Activated effector memory CD4-positive, alpha-beta T cell treated with Interleukin-2 at 50 U/mL for 16 hours (primary cell): Measurements from ENCODE around the gene OARD1.
"Not testable (repeated sequence)": the region's sequence is repeated elsewhere in the genome, so short reads cannot be mapped to it uniquely, and the experiment has no call there.

Experiments used
- DNase-seq: peaks from one replicate; pipeline ENCODE4 v3.0.0-alpha.2; 2020

Gene OARD1, protein sequence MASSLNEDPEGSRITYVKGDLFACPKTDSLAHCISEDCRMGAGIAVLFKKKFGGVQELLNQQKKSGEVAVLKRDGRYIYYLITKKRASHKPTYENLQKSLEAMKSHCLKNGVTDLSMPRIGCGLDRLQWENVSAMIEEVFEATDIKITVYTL

DNA sequence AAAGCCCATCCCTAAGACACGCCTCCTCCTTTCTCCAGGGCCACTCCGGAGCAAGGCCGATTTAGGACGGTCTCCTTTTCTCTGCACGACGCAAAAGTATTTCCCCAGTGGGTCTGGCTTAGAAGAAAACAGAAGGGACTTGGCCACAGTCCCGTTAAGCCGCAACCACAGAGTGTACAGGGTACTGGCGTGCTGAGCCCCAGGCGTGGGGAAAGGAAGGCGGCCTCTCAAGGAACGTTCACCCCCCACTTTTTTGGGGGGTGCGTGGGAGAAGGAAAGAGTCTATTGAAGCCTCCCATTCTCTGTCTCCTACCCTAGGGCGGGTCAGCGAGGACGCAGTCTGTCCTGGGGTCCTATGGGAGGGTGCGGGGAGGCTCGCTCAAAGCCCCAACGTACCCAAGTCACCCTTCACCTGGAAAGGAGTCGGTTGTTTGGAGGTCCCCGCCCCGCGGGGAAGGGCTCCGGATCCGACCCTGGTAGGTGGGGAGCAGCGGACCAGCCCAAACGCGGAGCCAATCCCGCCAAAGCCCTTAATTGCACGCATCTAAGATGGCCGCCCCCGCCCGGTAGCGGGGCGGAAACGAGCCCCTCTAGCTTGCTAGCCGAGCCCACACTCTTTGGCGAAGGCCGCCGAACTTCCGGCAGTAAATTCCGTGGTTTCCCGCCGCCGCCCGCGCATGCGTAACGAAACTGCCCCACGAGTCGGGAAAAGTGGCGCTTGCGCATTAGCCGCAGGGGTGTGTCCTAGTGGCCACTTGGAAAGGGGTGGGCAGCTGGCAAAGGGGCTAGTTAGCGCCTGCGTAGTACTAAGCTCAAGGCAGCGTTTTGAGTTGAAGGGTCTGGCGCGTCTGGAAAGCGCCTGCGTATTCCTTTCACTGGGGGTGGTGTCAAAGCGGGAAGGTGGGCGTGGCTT is at the start of gene OARD1:
Gene OARD1 (minus strand): TSS at position 434 of the 913 bp plus-strand sequence. CDS start 722 bp downstream, outside the sequence.
- peak; percentile 100 for DNase-seq

DNA sequence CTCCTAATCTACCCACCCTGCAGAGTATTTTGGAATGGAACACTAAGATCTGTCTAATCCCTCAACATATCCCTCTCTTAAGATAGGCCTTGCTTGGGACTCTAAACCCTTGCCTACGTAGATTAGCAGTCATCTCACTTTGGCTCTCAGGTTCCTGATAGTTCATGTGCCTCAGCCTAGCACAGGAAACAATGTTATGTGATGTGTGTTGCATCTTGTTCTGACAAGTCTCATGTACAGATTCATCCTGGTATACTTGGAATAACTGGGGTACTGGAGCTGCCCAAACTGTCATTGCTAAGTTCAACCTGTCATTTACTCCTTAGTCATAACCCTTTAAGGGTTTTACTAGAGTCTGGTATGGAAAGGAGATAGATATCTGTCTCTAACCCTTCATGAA is 47.9 kb upstream of the OARD1 start:
- no peak for DNase-seq

DNA sequence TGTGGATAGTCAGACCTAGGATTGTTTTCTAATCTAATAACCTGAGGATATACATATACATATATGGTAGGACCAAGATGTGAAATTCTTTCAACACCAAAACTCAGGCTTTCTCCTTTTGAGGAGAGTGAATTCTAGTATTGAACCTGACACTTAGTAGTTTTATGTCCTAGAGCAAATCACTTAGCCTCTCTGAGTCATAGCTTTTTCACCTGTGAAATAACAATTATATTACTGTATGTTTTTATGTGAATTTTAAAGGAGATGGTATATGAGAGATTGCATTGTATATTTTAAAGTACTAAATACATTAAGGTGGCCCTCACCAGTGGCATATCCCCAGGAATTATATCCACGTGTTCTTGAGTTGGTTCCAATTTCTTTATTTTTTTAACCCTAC is 47.4 kb upstream of the OARD1 start:
- DNase-seq: no peak

DNA sequence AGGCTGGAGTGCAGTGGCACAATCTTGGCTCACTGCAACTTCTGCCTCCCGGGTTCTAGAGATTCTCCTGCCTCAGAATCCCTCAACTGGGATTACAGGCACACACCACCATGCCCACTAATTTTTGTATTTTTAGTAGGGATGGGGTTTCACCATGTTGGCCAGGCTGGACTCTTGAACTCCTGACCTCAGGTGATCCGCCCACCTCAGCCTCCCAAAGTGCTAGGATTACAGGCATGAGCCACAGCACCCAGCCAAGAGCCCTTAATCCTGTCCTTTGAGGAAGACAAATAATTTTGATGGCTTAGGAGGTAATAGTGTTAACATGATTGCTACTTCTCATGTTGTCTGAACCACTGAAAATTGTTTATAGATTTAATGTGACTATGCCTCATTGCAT is 42.9 kb upstream of the OARD1 start:
- not testable (repeated sequence) for DNase-seq

DNA sequence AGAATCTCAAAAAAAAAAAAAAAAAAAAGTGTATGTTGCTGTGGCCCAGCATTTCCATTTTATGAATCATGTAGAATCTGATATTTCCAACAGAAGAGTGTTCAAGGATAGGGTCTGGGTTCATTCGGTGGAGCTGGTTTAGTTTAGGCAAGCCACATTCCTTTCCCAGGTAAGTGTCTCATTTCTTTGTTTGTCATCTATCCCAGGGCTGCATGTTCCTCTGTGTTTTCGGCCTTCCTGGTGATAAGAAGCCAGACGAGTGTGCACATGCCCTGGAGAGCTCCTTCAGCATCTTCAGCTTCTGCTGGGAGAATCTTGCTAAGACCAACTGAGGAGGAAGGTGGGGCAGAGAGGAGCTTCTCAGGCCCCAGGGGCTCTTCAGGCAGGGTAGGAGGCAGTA is 38.9 kb upstream of the OARD1 start:
- no peak for DNase-seq

DNA sequence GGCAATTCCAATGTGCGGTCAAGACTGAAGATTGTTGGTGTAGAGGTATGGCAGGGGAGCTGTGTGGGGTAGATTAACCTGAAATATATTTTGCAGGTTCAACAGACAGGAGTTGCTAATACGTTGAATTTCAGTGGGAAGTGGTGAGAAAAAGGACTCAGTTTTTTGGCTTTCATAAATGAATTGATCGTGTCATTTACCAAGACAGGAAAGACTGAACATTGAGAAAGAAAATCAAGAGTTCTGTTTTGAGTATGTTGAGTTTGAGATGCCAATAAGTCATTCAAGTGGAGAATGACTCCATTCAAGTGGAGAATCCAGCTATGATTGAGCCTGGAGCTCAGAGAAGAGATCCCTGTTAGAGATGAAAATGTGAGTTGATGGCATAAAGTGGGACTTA is 31.7 kb upstream of the OARD1 start:
- DNase-seq: no peak

DNA sequence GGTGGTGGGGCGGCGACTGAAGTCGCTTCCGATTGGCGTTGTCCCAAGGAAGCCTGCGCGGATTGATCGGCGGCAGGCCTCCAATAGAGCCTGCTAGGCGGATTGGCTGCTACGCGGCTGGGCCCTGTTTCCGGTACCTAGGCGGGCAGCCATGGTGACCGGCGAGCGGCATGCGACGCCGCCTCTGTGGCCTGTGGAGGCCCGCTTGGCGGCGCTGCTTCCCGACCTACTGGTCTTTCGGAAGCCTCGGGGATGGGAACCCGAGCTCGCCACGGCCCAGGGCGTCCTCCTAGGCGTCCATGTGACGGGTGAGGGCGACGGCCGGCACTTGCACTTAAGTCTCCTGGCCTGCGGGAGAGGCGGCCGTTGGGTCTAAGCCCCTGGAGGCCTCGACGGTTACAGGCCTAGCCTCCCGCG is 28.7 kb upstream of the OARD1 start:
- DNase-seq: peak; percentile 15

DNA sequence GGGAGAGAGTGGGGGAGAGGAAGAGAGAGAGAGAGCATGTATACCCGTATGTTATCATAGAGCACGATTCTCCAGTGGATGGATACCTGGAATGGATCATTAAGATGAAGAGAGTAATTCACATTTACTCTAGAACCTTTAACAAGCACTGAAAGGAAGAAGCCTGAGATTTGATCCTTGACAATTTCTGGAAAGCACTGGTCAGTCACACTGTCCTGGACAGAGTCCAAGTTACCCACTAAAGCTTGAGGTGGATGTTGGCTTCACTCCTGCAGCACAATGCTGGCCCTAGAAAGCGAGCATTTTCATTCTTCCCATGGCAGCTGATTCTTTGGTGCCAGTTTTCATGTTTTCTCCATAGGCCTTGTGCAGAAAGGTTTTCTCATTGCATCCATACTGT is 26.2 kb upstream of the OARD1 start:
- no peak for DNase-seq

DNA sequence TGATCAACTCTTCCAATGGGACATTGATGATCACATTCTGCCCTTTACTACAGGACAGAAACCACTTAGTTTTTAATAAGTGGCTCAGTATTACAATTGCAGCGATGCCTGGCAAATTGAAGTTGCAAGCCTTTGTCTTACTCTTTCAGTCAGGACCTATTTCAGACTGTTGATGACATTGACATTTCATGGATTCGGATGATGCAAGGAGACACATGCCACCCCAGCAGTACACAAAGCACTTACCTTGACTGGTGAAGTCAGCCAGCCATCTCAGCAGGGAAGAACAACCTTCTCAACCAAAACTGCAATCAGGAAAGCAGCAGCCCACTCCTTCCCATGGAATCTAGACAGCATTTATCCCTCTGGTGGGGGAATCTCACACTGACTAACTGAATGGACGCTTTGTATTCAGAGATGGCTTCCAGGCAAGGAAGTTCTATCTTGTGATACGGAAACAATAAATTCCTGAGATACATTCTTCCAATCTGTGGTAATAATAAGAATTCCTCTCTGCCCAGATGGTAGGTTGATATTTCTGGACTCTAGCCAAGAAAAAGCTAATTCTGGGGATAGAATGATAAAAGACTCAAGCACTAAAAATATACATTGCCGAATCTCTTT is 25.4 kb upstream of the OARD1 start:
- no peak for DNase-seq

DNA sequence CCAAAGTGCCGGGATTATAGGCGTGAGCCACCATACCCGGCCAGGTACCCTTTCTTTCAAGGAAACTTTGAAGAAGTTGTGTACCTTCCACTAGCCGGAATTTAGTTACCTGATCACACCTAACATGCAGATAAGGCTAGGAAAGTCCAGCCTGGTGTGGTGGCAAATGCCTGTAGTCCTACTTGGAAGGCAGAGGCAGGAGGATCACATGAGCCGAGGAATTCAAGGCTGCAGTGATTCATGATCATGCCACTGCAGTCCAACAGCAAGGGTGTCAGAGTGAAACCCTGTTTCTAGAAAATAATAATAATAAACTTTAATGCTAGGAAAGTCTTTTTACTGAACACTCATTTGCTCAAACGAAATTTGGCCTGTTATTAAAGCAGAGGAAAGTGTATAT is 21.6 kb upstream of the OARD1 start:
- DNase-seq: no peak

DNA sequence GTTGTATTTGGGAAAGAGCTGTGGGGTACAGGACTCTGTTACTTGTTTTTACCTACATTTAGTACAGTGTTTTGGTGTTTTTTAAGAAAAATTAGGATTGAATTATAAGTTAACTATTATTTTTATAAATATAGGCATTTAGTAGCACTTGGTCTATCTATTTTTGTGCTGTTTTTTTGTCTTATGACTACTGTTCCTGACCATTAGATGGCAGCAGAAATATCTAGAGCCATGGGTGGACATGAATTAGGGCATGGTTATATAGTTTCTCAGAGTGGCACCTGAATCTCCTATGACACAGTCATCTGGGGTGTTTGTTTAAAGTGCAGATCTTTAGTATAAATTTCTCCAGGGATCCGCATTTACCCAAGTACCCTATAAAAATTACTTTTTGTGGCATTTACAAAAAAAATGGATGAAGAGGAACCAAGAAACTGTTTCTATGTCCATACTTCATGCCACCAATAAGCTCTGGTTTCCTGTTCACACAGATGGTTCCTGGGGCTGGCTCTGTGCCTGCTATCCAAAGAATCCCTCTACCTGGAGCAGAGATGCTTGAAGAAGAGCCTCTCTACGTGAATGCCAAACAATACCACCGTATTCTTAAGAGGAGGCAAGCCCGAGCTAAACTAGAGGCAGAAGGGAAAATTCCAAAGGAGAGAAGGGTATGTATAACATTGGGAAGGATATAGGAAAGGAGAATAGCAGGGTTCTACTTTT is 20.4 kb upstream of the OARD1 start:
- no peak for DNase-seq

DNA sequence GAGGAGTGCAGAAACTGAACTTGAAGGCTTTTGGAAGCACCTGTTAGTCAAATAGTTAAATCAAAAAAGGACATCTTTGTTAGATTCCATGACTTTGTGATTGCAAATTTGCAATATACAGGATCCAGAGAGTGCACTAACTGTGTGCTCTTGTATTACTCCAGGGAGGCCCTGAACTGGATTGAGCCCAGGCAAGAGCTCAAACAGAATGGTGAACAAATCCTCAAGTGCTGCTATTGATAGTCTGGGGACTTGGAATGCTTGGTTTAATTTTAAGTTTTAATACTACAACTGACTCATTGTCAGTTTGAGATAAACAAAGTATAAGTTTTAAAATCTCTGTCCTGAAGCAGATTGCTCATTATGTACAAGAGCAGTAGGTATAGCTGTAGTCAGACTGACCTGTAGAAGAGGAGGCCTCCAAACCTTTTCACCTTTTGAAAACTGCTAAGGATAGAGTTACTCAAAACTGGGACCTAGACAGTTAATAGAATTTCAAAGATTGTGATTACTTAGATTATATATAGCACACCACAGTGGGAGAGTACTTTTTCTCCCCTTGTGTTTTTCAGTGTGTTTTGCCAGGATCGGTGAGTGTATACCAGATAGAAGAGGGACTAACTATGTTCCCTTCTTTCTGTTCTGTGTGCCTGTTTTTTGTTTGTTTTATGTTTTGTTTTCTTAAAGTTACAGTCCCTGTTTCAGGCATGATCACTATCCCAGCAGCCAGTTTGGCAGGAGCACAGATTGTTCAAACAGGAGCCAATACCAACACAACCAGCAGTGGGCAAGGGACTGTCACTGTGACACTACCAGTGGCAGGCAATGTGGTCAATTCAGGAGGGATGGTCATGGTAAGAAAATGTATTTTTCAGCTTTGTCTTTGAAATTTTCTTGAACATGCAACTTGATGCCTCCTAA is 18.9 kb upstream of the OARD1 start:
- no peak for DNase-seq

DNA sequence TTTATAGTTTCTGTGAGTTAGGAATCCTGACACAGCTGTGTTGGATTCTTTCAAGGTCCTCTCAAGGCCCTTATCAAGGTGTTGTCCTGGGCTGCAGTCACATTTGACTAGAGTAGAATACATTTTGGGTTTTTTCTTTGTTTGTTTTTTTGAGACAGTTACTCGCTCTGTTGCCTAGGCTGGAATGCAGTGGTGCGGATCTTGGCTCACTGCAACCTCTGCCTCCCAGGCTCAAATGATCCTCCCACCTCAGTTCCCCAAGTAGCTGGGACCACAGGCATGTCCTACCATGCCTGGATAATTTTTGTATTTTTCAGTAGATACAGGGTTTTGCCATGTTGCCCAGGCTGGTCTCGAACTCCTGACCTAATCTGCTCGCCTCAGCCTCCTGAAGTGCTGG is 16.3 kb upstream of the OARD1 start:
- DNase-seq: no peak

DNA sequence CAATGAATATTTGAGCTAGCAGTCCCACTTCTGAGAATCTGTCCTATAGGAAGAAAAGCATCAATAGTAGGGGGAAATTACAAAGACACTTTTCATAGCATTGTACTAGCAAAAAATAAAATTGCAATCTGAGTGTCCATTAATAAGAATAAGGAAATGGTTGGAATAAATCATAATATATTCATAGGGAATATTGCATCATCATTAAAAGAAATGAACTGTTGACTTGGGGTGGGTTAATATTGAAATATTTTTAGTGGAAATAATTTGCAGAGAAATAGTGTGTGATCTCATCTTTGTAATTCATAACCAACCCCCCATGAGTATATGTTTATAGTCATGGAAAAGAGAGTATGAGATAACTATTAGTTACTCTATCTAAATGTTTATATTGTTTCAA is 13.0 kb upstream of the OARD1 start:
- no peak for DNase-seq

DNA sequence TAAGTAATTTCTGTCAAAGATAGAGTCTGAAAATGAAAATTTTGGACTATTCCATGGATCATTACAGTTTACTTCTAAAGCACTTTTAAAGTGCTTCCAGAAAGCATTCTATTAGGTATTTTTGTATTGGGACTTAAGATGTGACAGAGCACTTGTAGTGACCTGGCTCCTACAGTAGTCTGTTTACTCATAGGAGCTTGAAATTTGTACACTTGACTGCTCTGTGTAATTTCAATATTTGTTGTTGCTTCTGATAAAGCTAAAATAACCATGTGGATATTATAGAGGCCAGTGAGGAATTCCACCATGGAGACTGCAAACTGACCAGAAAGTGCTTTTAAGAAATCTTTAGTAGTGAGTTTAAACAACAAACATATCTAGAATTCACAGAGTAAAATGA is 10.9 kb upstream of the OARD1 start:
- DNase-seq: no peak

DNA sequence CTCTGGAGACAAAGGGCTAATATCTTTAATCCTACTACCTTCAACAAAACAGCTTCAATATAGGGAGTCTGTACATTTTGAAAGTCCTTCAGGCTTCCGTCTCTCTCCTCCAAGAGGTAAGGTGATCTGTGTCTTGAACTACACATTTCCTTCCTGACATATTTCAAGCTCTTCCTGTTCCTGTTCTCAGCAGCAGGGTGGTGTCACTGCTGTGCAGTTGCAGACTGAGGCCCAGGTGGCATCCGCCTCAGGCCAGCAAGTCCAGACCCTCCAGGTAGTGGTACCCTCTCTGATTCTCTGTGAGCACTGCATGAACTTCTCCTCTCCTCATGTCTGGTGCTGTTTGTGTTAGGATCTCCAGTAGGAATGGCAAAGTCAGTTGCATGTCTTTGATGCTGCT is 8.5 kb upstream of the OARD1 start:
- DNase-seq: peak; percentile 14

DNA sequence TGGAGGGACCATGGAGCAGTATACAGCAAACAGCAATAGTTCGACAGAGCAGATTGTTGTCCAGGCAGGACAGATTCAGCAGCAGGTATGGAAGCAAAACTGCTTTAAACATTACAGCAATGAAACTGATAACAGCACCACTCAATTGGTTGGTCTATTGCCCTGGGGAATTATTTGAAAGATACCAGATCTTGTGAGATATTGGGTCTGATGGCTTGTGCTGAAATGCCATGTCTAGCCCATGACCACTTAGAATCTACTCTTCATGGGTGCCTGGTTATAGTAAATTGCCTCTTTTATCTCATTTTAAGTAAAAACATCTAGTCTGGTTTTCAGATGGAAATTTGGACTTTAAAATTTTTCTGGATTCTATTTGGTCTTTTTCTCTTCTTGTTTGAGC is 6.9 kb upstream of the OARD1 start:
- no peak for DNase-seq

DNA sequence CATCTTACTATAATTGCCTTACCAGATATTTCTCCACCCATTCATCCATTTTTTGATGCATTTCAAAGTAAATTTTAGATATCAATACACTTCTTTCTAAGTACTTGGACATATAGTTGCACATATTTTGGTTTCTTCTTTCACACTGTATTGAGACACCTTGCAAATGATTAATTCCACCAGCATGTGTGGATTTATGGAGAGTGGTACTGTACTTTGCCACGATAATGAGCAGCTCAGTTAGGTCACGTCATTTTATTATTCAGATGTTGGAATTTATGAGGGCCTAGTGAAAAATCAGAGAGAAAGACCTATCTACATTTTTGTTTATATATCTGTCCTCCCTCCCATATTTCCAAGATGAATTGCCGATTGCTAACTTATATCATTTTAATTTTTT is 5.9 kb upstream of the OARD1 start:
- DNase-seq: no peak

DNA sequence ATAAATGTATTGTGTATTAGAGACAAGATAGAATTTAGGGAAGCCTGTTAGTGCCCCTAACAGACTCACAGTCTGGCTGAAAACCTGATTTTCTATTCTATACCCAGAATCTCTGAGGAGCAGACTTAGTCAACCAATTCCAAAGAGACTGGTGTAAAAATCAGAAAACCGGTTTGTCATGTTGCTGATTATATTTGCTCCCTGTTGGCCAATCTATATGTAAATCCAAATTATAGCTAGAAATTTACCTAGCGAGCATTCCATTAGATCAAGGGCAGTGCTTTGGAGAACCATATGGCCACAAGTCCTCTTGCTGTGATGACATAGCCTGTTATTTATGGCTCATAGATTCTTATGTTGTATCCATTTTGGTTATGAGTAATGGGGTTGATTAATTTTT is 5.4 kb upstream of the OARD1 start:
- no peak for DNase-seq

DNA sequence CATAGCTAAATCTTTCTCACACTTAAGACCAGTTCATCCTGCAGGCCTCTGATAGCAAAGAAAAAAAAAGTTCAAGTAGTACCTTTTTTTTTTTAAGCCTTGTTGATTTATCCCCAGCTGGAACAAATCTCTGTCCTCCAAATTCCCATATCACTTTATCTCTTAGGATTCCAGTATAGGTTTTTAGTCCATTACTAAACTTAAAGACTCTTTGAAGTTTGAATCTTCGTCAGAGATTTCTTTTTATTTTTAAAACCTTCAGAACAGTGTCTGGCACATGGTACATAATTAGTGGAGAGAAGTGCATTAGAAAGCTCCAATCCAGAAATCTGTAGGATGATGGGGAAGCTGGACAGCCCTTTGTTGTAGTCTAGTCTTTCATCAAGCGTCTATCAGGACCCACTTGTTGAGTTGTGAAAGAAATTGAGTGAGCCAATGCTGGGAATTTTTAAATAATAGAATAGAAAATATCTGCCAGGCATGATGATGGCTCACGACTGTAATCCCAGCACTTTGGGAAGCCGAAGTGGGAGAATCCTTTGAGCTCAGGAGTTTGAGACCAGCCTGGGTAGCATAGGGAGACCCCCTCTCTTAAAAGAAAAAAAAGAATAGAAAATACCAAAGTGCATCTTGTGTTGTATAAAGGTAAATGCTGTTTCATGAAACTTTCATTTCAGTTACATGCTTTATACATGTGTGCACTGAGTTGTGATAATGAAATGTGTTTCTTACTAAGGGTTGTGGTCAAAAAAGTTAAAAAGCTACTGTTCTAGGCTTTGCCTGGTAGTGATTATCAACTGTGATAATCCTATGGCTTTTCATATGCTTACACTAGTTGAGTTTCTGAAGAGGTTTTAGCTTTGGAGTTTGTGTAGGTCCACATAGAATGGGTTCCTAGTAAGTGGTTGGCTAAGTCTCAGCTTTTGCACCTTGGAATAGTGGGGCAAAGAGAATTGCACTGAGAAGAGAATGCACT is 3.8 kb upstream of the OARD1 start:
- DNase-seq: no peak
